WTC11 (cell line): ENCODE data around the gene CD300A. TPM values are rescaled to one million over a fixed set of nuclear protein-coding genes. Genes with fewer than 3 reads are reported as not detected.

ENCODE experiments used
- ATAC-seq: fragments of 200-7000 bp; cut with Tn5 transposase; 2 replicates; pipeline ENCODE4 v1.10.0; 2021; ENCODE audit warnings: mild to moderate bottlenecking, moderate library complexity
- CTCF ChIA-PET: fragments of 300-600 bp; sonication (Branson Sonifier 250); formaldehyde crosslinking; loops from one replicate; lab custom pipeline; 2021; ENCODE audit warnings: antibody characterized with exemption; lab: Charles Lee
- POLR2A ChIA-PET: fragments of 350-600 bp; sonication (Branson Sonifier 250); formaldehyde crosslinking; loops from one replicate; lab custom pipeline; 2021; ENCODE audit warnings: antibody characterized with exemption; lab: Charles Lee
- DNase-seq: peaks from one replicate; pipeline ENCODE4 v3.0.0; 2021; ENCODE audit warnings: low spot score
- H3K27ac Mint-ChIP-seq: 2 replicates; pipeline ENCODE4 v1.8.0; 2021; ENCODE audit warnings: mixed read lengths
- H3K27me3 Mint-ChIP-seq: 2 replicates; pipeline ENCODE4 v1.8.0; 2021; ENCODE audit warnings: low read depth, mild to moderate bottlenecking, moderate library complexity, mixed read lengths
- H3K36me3 Mint-ChIP-seq: 2 replicates; pipeline ENCODE4 v1.8.0; 2021; ENCODE audit warnings: mixed read lengths
- H3K4me1 Mint-ChIP-seq: 2 replicates; pipeline ENCODE4 v1.8.0; 2022; ENCODE audit warnings: mixed read lengths
- H3K4me3 Mint-ChIP-seq: 2 replicates; pipeline ENCODE4 v1.8.0; 2021; ENCODE audit warnings: mild to moderate bottlenecking, moderate library complexity, mixed read lengths
- H3K9me3 Mint-ChIP-seq: 2 replicates; pipeline ENCODE4 v1.8.0; 2021; ENCODE audit warnings: mixed read lengths
- AR ChIP-seq: fragments of 250-450 bp; sonication (Bioruptor Pico); IDR thresholded peaks from 2 replicates; pipeline ENCODE4 v1.9.0; 2021; ENCODE audit warnings: mild to moderate bottlenecking
- ATF2 ChIP-seq: sonication (generic); formaldehyde crosslinking; IDR thresholded peaks from 2 replicates; pipeline ENCODE4 v1.8.1; 2022; ENCODE audit warnings: low read depth, missing genetic modification reagents, borderline replicate concordance
- E2F4 ChIP-seq: sonication (generic); formaldehyde crosslinking; IDR thresholded peaks from 2 replicates; pipeline ENCODE4 v1.8.1; 2022; ENCODE audit warnings: low read depth, mild to moderate bottlenecking, moderate library complexity, missing genetic modification reagents, borderline replicate concordance
- ETV6 ChIP-seq: sonication (generic); formaldehyde crosslinking; IDR thresholded peaks from 2 replicates; pipeline ENCODE4 v1.8.1; 2022; ENCODE audit warnings: mild to moderate bottlenecking, missing genetic modification reagents
- FOXK1 ChIP-seq: sonication (generic); formaldehyde crosslinking; IDR thresholded peaks from 2 replicates; pipeline ENCODE4 v1.8.0; 2022; ENCODE audit warnings: mild to moderate bottlenecking, moderate library complexity, missing genetic modification reagents
- MAX ChIP-seq: sonication (generic); formaldehyde crosslinking; IDR thresholded peaks from 2 replicates; pipeline ENCODE4 v1.8.0; 2022; ENCODE audit warnings: mild to moderate bottlenecking, missing genetic modification reagents
- OVOL2 ChIP-seq: fragments of 250-450 bp; sonication (Bioruptor Pico); IDR thresholded peaks from 2 replicates; pipeline ENCODE4 v1.9.0; 2021; ENCODE audit warnings: mild to moderate bottlenecking, borderline replicate concordance
- USF2 ChIP-seq: sonication (generic); formaldehyde crosslinking; IDR thresholded peaks from 2 replicates; pipeline ENCODE4 v1.8.1; 2023; ENCODE audit warnings: mild to moderate bottlenecking, missing genetic modification reagents, moderate library complexity
- ZSCAN18 ChIP-seq: fragments of 250-450 bp; sonication (Bioruptor Pico); IDR thresholded peaks from 2 replicates; pipeline ENCODE4 v2.1.2; 2022; ENCODE audit warnings: mild to moderate bottlenecking, moderate library complexity
- total RNA-seq: library from RNA; stranded (reverse); gene quantifications from 3 replicates; pipeline ENCODE4 v1.2.3, GENCODE V29; 2021

Gene CD300A
- total RNA-seq, 1 experiment from 2014 or later = 1.1 TPM

GRCh38 chr17:74478420-74479100, 12.1 kb downstream of the CD300A start:
- Mint-ChIP-seq H3K9me3 (peaks cover 27% of the 10 kb centered on the region), H3K4me1 (peaks cover 4% of the 10 kb centered on the region), H3K27me3 (peaks cover 22% of the 10 kb centered on the region), H3K4me3 (no peak overlapping the region), H3K27ac (no peak overlapping the region), H3K36me3 (peaks cover 21% of the 10 kb centered on the region)
- CTCF ChIA-PET = interaction anchor here (0.7 to 1.4 kb wide), 4 partner anchors 22 to 110 kb away, joined by 3 to 6 read pairs (median 4); no protein-coding TSS in a partner anchor
- DNase-seq = no peak
- ATAC-seq = no peak
- POLR2A ChIA-PET = no interaction called here
- no peak for TF ChIP-seq ETV6 (CRISPR knock-in tag)
- no peak for TF ChIP-seq E2F4
- TF ChIP-seq OVOL2 = no peak
- no peak for TF ChIP-seq AR (CRISPR knock-in tag)
- TF ChIP-seq MAX (CRISPR knock-in tag) = no peak

- ChIA-PET CTCF (interaction anchor here (1.2 to 1.4 kb wide), 2 partner anchors 101 to 112 kb away, joined by 6 to 9 read pairs; no protein-coding TSS in a partner anchor), POLR2A (no interaction called here)
- DNase-seq (no peak), ATAC-seq (no peak)
- H3K4me3 Mint-ChIP-seq = no peak overlapping the region
- H3K4me1 Mint-ChIP-seq = no peaks in the 10 kb centered on the region
- TF ChIP-seq FOXK1 (no peak), AR (CRISPR knock-in tag) (no peak), ATF2 (no peak), USF2 (CRISPR knock-in tag) (no peak), ZSCAN18 (CRISPR knock-in tag) (no peak)
- TF ChIP-seq, all 79 proteins: peak for 0
- Mint-ChIP-seq H3K27ac (no peak overlapping the region), H3K27me3 (peaks cover 21% of the 10 kb centered on the region), H3K36me3 (peaks cover 11% of the 10 kb centered on the region), H3K9me3 (peaks cover 17% of the 10 kb centered on the region)
Measured at GRCh38 chr17:74480290-74480689, 13.9 kb downstream of the CD300A start.
